Mammary epithelial cell (primary cell): ENCODE measurements around the gene ST3GAL2.

ENCODE experiments used
- EZH2 ChIP-seq: IDR thresholded peaks from 2 replicates; pipeline ENCODE4 v1.6.1; 2012; ENCODE audit warnings: low read length, inconsistent platforms, borderline replicate concordance
- TF ChIP-seq, protein P1 (sequence below), 2 donors: IDR thresholded peaks in 1 of 2; conservative IDR thresholded peaks in 1 of 2; 2 replicates each; pipeline ENCODE4 v1.5.1; 2011 to 2012; ENCODE audit warnings: inconsistent platforms in 2 of 2, low read length in 2 of 2, mild to moderate bottlenecking in 2 of 2, control low read depth in 1 of 2, low read depth in 1 of 2; ENCODE audit not compliant: insufficient read depth in 1 of 2; ENCODE audit errors: extremely low read depth in 1 of 2

DNA sequence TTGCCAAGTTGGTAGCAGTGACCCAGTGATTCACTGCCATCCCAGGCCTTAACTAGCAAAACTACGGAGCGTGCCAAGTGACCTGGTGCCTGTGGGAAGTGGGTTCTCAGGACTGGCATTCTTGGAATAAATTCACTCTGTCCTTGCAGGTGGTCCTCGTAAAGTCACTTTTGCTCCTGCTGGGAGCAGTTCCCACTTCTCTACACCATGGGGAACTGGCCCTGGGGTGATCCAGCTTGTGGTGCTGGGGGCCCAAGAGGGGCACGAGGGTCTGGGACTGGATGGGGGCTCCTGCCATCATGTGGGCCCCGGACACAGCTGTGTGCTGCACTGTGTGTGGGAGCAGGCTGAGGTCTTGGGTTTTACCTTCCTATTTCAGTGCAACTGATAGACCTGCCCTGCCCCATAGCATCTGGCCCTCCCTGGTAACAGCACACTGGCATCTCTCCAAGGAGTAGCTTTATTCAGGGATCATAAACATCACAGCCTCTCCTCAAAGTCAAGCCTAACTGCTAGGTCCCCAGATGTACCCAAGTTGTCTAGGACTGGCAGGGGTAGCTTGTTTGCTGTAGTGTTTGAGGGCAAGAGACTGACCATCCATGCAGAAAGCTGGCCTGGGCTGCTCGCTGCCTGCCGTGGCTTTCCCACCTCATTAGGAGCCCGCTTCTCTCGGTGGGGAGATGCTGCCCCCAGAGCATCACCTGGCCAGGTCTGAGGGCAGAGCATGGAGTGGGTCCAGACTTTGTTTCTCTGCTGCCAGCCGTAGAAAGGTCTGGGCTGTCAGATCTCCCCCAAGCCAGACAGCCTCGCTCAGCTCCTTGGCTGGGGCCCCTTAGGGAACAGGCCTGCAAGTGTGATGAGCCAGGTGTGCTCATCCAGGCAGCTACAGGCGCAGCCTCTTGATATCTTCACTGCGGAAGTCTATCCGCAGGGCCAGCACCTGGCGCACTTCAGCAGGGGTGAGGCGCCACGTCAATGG is 41.5 kb upstream of the ST3GAL2 start:
- TF ChIP-seq, protein P1, sequence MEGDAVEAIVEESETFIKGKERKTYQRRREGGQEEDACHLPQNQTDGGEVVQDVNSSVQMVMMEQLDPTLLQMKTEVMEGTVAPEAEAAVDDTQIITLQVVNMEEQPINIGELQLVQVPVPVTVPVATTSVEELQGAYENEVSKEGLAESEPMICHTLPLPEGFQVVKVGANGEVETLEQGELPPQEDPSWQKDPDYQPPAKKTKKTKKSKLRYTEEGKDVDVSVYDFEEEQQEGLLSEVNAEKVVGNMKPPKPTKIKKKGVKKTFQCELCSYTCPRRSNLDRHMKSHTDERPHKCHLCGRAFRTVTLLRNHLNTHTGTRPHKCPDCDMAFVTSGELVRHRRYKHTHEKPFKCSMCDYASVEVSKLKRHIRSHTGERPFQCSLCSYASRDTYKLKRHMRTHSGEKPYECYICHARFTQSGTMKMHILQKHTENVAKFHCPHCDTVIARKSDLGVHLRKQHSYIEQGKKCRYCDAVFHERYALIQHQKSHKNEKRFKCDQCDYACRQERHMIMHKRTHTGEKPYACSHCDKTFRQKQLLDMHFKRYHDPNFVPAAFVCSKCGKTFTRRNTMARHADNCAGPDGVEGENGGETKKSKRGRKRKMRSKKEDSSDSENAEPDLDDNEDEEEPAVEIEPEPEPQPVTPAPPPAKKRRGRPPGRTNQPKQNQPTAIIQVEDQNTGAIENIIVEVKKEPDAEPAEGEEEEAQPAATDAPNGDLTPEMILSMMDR (conservative IDR thresholded peaks at IDR 0.05 in 1 of 2, IDR thresholded peaks at IDR 0.05 in 1 of 2; ENCODE audit: extremely low read depth in 1 of 2, insufficient read depth in 1 of 2, low read depth in 1 of 2, low read length in 2 of 2) = no peak
- no peak for TF ChIP-seq EZH2
